ENCODE measurements around the gene AKAP8L.

AKAP8L gene

DNA sequence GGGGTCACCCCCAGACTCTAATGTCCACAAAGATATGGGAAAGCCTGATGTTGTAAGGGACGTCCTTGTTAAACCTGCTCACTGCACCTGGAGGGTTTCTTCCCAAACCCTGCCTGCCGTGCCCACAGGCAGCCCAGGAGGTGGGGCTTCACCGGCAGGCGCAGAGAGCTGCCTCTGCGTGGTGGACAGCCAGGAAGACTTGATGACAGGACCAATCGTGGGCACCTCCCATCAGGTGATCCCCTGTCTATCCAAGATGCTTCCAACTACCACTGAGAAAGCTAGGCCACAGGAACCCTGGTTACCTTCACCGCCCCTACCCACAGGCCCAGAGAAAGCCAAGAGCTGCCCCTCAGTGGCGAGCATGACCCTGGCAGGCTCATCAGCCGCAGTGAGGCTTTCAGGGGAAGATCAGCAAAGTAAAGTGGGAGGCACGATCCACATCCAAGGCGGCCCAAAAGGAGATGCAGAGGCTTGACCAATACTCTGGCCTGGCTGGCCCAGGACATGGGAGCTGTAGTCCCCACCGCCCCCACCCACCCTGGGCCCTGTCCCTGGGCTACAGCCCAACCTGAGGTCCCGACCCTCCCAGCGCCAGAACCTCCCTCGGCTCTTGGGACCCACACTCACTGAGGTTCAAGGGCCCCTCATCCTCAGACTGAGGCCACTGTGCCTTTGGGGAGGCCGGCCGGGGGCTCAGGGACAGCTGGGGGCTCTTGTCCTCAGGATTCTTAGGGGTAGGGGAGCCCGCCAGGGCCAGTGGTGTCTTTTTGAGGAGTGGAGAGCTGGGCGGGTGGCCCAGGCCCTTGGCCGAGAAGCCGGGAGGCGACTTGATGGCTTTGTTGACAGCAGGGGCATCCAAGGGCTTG, 10.4 kb upstream of the AKAP8L start:
- H2AFZ ChIP-seq (ENCODE audit: low read length), result no peak overlapping the region
- H3K4me3 ChIP-seq (ENCODE audit: low read length, poor library complexity, severe bottlenecking), result no peak overlapping the region
- H3K9ac ChIP-seq (ENCODE audit: low read depth, low read length, poor library complexity, severe bottlenecking), result no peak overlapping the region
- H3K4me2 ChIP-seq (ENCODE audit: low read depth, low read length, poor library complexity, severe bottlenecking), result no peak overlapping the region
- no peaks in the 10 kb centered on the region for H3K9me3 ChIP-seq (ENCODE audit: insufficient read depth, low read depth, low read length)
- peaks cover 24% of the 10 kb centered on the region for H3K4me1 ChIP-seq (ENCODE audit: insufficient read depth, low read length, poor library complexity, severe bottlenecking)
- no peaks in the 10 kb centered on the region for H3K27me3 ChIP-seq (ENCODE audit: insufficient read depth, low read length, poor library complexity, severe bottlenecking)
- 0 out of 2 replicates have a peak, but pooled peaks cover 3% of the 10 kb centered on the region for H3F3A ChIP-seq (ENCODE audit: low read depth)
- H4K20me1 ChIP-seq (ENCODE audit: insufficient read depth, low read length, poor library complexity, severe bottlenecking), result peaks cover 29% of the 10 kb centered on the region
- H3K36me3 ChIP-seq (ENCODE audit: insufficient read depth, low read length), result peaks cover 40% of the 10 kb centered on the region; the same call in 1 of the 2 replicates
- TF ChIP-seq, protein P1, sequence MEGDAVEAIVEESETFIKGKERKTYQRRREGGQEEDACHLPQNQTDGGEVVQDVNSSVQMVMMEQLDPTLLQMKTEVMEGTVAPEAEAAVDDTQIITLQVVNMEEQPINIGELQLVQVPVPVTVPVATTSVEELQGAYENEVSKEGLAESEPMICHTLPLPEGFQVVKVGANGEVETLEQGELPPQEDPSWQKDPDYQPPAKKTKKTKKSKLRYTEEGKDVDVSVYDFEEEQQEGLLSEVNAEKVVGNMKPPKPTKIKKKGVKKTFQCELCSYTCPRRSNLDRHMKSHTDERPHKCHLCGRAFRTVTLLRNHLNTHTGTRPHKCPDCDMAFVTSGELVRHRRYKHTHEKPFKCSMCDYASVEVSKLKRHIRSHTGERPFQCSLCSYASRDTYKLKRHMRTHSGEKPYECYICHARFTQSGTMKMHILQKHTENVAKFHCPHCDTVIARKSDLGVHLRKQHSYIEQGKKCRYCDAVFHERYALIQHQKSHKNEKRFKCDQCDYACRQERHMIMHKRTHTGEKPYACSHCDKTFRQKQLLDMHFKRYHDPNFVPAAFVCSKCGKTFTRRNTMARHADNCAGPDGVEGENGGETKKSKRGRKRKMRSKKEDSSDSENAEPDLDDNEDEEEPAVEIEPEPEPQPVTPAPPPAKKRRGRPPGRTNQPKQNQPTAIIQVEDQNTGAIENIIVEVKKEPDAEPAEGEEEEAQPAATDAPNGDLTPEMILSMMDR (conservative IDR thresholded peaks at IDR 0.05; ENCODE audit: low read length), result no peak
- no peak for TF ChIP-seq EZH2phosphoT487 (IDR thresholded peaks at IDR 0.05; ENCODE audit: borderline replicate concordance)
- H3K79me2 ChIP-seq (ENCODE audit: insufficient read depth, low read length), result peaks cover 47% of the 10 kb centered on the region
- no peaks in the 10 kb centered on the region for H3K9me2 ChIP-seq (replicated peaks; ENCODE audit: low read depth, low read length)

DNA sequence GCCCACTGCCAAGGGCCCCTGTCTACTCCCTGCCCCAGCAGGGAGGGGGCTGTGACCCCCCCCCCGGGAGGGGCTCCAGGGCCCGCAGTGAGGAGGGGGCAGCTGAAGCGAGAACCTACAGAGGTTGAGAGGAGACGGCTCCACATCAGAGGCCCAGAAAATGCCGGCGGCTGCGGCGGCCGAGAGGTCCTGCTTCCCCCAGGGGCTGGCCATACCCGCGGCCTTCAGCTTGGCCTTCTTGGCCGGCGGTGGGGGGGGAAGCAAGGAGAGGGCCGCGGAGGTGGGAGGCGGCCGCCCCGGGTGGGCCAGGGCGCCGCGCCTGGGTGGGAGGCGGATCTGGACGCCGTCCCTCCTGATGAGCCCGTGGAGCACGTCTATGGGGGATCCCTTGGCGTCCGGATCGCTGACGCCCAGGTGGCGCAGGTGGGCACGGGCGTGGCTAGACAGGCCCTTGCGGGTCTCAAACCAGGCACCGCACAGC, 9.2 kb upstream of the AKAP8L start:
- H4K20me1 ChIP-seq (ENCODE audit: insufficient read depth, low read length, poor library complexity, severe bottlenecking), result peaks cover 29% of the 10 kb centered on the region
- H3K27me3 ChIP-seq (ENCODE audit: insufficient read depth, low read length, poor library complexity, severe bottlenecking), result no peaks in the 10 kb centered on the region
- H3K9me3 ChIP-seq (ENCODE audit: insufficient read depth, low read depth, low read length), result no peaks in the 10 kb centered on the region
- H3K4me1 ChIP-seq (ENCODE audit: insufficient read depth, low read length, poor library complexity, severe bottlenecking), result peaks cover 18% of the 10 kb centered on the region
- H3K36me3 ChIP-seq (ENCODE audit: insufficient read depth, low read length), result peaks cover 52% of the 10 kb centered on the region; the same call in 1 of the 2 replicates
- TF ChIP-seq, protein P1 (conservative IDR thresholded peaks at IDR 0.05; ENCODE audit: low read length), result no peak
- no peak for TF ChIP-seq EZH2phosphoT487 (IDR thresholded peaks at IDR 0.05; ENCODE audit: borderline replicate concordance)
- peaks cover 47% of the 10 kb centered on the region for H3K79me2 ChIP-seq (ENCODE audit: insufficient read depth, low read length)
- no peaks in the 10 kb centered on the region for H3K9me2 ChIP-seq (replicated peaks; ENCODE audit: low read depth, low read length)
- H3K4me3 ChIP-seq (ENCODE audit: low read length, poor library complexity, severe bottlenecking), result no peak overlapping the region
- H2AFZ ChIP-seq (ENCODE audit: low read length), result no peak overlapping the region
- no peak overlapping the region for H3K9ac ChIP-seq (ENCODE audit: low read depth, low read length, poor library complexity, severe bottlenecking)
- H3K4me2 ChIP-seq (ENCODE audit: low read depth, low read length, poor library complexity, severe bottlenecking), result no peak overlapping the region
- 0 out of 2 replicates have a peak, but pooled peaks cover 3% of the 10 kb centered on the region for H3F3A ChIP-seq (ENCODE audit: low read depth)

DNA sequence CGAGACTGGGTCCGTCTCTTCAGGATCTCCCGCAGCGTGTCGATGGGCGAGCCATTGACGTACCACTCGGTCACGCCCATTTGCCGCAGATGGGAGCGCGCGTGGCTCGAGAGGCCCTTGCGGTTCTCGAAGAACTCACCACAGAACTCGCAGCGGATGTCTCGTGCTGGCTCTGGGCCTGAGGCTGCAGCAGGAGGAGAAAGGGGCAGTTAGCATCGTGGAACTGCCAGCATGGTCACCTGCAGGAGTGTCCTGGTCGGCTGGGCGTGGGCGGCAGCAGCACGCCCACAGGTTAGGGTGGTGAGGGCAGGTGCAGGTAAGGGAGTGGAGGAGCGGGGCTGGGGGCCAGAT, 8.5 kb upstream of the AKAP8L start:
- H3K4me2 ChIP-seq (ENCODE audit: low read depth, low read length, poor library complexity, severe bottlenecking), result no peak overlapping the region
- peaks cover 58% of the 10 kb centered on the region; the same call in 1 of the 2 replicates for H3K36me3 ChIP-seq (ENCODE audit: insufficient read depth, low read length)
- H3F3A ChIP-seq (ENCODE audit: low read depth), result no peaks in the 10 kb centered on the region
- H4K20me1 ChIP-seq (ENCODE audit: insufficient read depth, low read length, poor library complexity, severe bottlenecking), result peaks cover 29% of the 10 kb centered on the region
- no peak for TF ChIP-seq EZH2phosphoT487 (IDR thresholded peaks at IDR 0.05; ENCODE audit: borderline replicate concordance)
- TF ChIP-seq, protein P1 (conservative IDR thresholded peaks at IDR 0.05; ENCODE audit: low read length), result no peak
- H3K79me2 ChIP-seq (ENCODE audit: insufficient read depth, low read length), result peaks cover 47% of the 10 kb centered on the region
- no peaks in the 10 kb centered on the region for H3K9me2 ChIP-seq (replicated peaks; ENCODE audit: low read depth, low read length)
- no peak overlapping the region for H2AFZ ChIP-seq (ENCODE audit: low read length)
- no peaks in the 10 kb centered on the region for H3K9me3 ChIP-seq (ENCODE audit: insufficient read depth, low read depth, low read length)
- H3K4me3 ChIP-seq (ENCODE audit: low read length, poor library complexity, severe bottlenecking), result no peak overlapping the region
- no peaks in the 10 kb centered on the region for H3K27me3 ChIP-seq (ENCODE audit: insufficient read depth, low read length, poor library complexity, severe bottlenecking)
- H3K4me1 ChIP-seq (ENCODE audit: insufficient read depth, low read length, poor library complexity, severe bottlenecking), result peaks cover 18% of the 10 kb centered on the region
- H3K9ac ChIP-seq (ENCODE audit: low read depth, low read length, poor library complexity, severe bottlenecking), result no peak overlapping the region

Data from Loucy (cell line).